ENCODE data around the gene PSMD13.

- TF ChIP-seq CTCF (optimal IDR thresholded peaks at IDR 0.05 in 1 of 3, IDR thresholded peaks at IDR 0.05 in 1 of 3, conservative IDR thresholded peaks at IDR 0.05 in 1 of 3; ENCODE audit: extremely low read depth in 1 of 3, insufficient read depth in 2 of 3, low read length in 3 of 3) (no peak), EZH2 (IDR thresholded peaks at IDR 0.05; ENCODE audit: low read length) (no peak)
Observed at GRCh38 chr11:215581-216037, 21.2 kb upstream of the PSMD13 start.

Measured in keratinocyte (primary cell).